ENCODE measurements around the gene MBD5. TPM values are rescaled to one million over a fixed set of nuclear protein-coding genes. Genes with fewer than 3 reads are reported as not detected.

Gene MBD5
- total and polyA plus RNA-seq, 2 of the 4 experiments (the other 2 are of a cell fraction) = 9.8 to 14.2 TPM

DNA sequence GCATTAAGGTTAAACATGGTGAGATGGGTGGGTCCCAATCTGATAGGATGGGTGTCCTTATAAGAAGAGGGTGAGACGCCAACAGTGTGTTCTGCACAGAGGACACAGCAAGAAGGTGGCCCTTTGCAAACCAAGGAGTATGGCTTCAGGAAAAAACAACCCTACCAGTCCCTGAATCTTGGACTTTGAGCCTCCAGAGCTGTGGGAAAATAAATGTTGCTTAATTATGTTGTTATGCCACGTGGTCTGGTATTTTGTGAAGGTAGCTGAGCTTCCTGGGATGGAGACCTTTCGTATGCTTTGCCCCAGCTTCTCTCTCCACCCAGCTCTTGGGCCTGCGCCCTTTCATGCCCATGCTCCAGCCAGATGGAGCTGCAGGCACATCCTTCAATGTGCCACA lies 509.5 kb downstream of the MBD5 start:
- H3K9me1 ChIP-seq (ENCODE audit: insufficient read depth, low read length) = no peaks in the 10 kb centered on the region
- CTCF ChIA-PET = interaction anchor here (1.7 kb wide), 1 partner anchor 21 kb away, joined by 5 read pairs; no protein-coding TSS in a partner anchor
- TF ChIP-seq POLR2A (IDR thresholded peaks at IDR 0.05; ENCODE audit: low read depth, low read length) (no peak), CHD1 (IDR thresholded peaks at IDR 0.05; ENCODE audit: low read depth, low read length) (no peak), NFE2L2 (IDR thresholded peaks at IDR 0.05; ENCODE audit: low read depth, low read length) (no peak), CEBPB (IDR thresholded peaks at IDR 0.05; ENCODE audit: low read depth, low read length) (no peak), RFX5 (IDR thresholded peaks at IDR 0.05; ENCODE audit: low read depth, low read length) (no peak), RCOR1 (IDR thresholded peaks at IDR 0.05; ENCODE audit: insufficient replicate concordance, low read length) (no peak)
- dilution Hi-C loops (cut with HindIII; ENCODE audit: low sequenced_read_pairs, unreplicated experiment) = no loop called here
- H2AK9ac ChIP-seq (replicated peaks; ENCODE audit: low read depth, low read length, poor library complexity) = no peak overlapping the region
- no peak overlapping the region for H3K4ac ChIP-seq (ENCODE audit: low read depth, low read length)
- intact Hi-C loops (cut with micrococcal nuclease) = loop anchor here (5.0 kb wide), 1 partner anchor 462 kb away; no protein-coding TSS in a partner anchor
- BruUV-seq (replicated peaks) = no TSS peak
- no peak overlapping the region for H4K91ac ChIP-seq (ENCODE audit: insufficient read depth, low read depth, low read length)
- H3K18ac ChIP-seq (ENCODE audit: low read depth, low read length) = no peak overlapping the region
- ATAC-seq (ENCODE audit: low read depth) = no peak
- H4K8ac ChIP-seq (ENCODE audit: low read depth in 2 of 2, low read length in 2 of 2) = no peak overlapping the region
- H2BK20ac ChIP-seq (ENCODE audit: low read depth, low read length) = no peak overlapping the region
- H3K4me3 ChIP-seq (ENCODE audit: insufficient read depth, low read depth, low read length) = no peak overlapping the region
- no peak overlapping the region for H3K9ac ChIP-seq (ENCODE audit: low read depth, low read length)
- H2AK5ac ChIP-seq (ENCODE audit: low read depth, low read length) = no peak overlapping the region
- no CpG with 5 or more reads among the region's 4 CpGs for WGBS, 2 experiments (ENCODE audit: extremely low coverage in 2 of 2, insufficient read length in 1 of 2)
- H3K56ac ChIP-seq (ENCODE audit: extremely low read depth, insufficient read depth, low read length) = no peak overlapping the region
- no peak overlapping the region for H3K4me2 ChIP-seq (ENCODE audit: low read depth, low read length)
- H2BK5ac ChIP-seq (ENCODE audit: low read depth, low read length, poor library complexity, severe bottlenecking) = no peak overlapping the region
- H2AFZ ChIP-seq (replicated peaks; ENCODE audit: low read length, poor library complexity) = no peak overlapping the region
- in situ Hi-C loops (cut with MboI; ENCODE audit: low sequenced_read_pairs) = no loop called here
- no peaks in the 10 kb centered on the region; the same call in 1 of the 2 replicates for H4K20me1 ChIP-seq (ENCODE audit: insufficient read depth, low read length)
- H3K14ac ChIP-seq (replicated peaks; ENCODE audit: low read depth, low read length) = no peak overlapping the region
- H3K36me3 ChIP-seq (ENCODE audit: control insufficient read depth, insufficient read depth, low read length) = no peaks in the 10 kb centered on the region
- DNase-seq = no peak
- no peak overlapping the region for H3K23ac ChIP-seq (ENCODE audit: low read depth, low read length)
- no peaks in the 10 kb centered on the region for H3K27me3 ChIP-seq (ENCODE audit: control insufficient read depth, insufficient read depth, low read length)
- no peaks in the 10 kb centered on the region for H3K79me1 ChIP-seq (ENCODE audit: low read depth in 1 of 2, low read length in 2 of 2)
- no peak overlapping the region for H3K27ac ChIP-seq (ENCODE audit: insufficient read depth, low read length)
- H2BK120ac ChIP-seq (ENCODE audit: low read depth, low read length) = no peak overlapping the region
- H3K9me3 ChIP-seq (ENCODE audit: control insufficient read depth, insufficient read depth, low read length) = no peaks in the 10 kb centered on the region
- H4K5ac ChIP-seq (ENCODE audit: low read depth, low read length) = no peak overlapping the region
- no peaks in the 10 kb centered on the region for H3K4me1 ChIP-seq (ENCODE audit: control insufficient read depth, insufficient read depth, low read length)
- POLR2A ChIA-PET (ENCODE audit: unreplicated experiment) = no interaction called here
- H2BK15ac ChIP-seq (ENCODE audit: low read depth, low read length) = no peak overlapping the region

All from IMR-90 (cell line).